ENCODE data around the gene HPS6.
"Not testable (repeated sequence)": the region's sequence is repeated elsewhere in the genome, so short reads cannot be mapped to it uniquely, and the experiment has no call there.

Gene HPS6

DNA sequence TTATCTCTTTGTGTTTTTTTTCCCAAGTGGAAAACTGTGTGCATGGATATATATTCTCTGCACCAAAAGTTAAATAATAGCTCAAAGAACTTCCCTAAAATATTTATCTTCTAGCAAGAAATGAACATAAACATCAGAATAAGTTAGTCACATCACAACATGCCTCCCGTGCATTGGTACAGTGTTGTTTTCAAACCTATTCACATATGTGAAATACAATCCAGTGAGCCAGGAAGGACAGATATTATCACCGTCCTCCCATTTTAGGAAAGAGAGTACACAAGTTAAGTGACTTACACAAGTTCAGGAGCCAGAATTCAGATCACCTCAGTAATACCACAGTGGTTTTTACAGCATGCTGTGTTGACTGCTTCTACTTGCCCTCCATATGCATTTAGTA is 31.4 kb upstream of the HPS6 start:
- TF ChIP-seq, protein P1, sequence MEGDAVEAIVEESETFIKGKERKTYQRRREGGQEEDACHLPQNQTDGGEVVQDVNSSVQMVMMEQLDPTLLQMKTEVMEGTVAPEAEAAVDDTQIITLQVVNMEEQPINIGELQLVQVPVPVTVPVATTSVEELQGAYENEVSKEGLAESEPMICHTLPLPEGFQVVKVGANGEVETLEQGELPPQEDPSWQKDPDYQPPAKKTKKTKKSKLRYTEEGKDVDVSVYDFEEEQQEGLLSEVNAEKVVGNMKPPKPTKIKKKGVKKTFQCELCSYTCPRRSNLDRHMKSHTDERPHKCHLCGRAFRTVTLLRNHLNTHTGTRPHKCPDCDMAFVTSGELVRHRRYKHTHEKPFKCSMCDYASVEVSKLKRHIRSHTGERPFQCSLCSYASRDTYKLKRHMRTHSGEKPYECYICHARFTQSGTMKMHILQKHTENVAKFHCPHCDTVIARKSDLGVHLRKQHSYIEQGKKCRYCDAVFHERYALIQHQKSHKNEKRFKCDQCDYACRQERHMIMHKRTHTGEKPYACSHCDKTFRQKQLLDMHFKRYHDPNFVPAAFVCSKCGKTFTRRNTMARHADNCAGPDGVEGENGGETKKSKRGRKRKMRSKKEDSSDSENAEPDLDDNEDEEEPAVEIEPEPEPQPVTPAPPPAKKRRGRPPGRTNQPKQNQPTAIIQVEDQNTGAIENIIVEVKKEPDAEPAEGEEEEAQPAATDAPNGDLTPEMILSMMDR (IDR thresholded peaks at IDR 0.05; ENCODE audit: low read depth, low read length): no peak
- H3K27me3 ChIP-seq (ENCODE audit: insufficient read depth, low read depth, severe bottlenecking): no peaks in the 10 kb centered on the region
- peaks cover 37% of the 10 kb centered on the region for H3K36me3 ChIP-seq
- no peaks in the 10 kb centered on the region for H3K9me3 ChIP-seq (ENCODE audit: severe bottlenecking)
- H3K27ac ChIP-seq: no peak overlapping the region
- no peak overlapping the region for H3K4me3 ChIP-seq (ENCODE audit: low read depth, low read length)
- DNase-seq: no peak

DNA sequence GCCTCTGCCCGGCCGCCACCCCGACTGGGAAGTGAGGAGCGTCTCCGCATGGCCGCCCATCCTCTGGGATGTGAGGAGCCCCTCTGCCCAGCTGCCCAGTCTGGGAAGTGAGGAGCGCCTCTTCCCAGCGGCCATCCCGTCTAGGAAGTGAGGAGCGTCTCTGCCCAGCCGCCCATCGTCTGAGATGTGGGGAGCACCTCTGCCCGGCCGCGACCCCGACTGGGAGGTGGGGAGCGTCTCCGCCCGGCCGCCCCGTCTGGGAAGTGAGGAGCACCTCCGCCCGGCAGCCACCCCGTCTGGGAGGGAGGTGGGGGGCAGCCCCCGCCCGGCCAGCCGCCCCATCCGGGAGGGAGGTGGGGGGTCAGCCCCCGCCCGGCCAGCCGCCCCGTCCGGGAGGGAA is 29.3 kb upstream of the HPS6 start:
- not testable (repeated sequence) for DNase-seq; H3K27ac ChIP-seq; H3K4me3 ChIP-seq (ENCODE audit: low read depth, low read length); H3K9me3 ChIP-seq (ENCODE audit: severe bottlenecking); H3K27me3 ChIP-seq (ENCODE audit: insufficient read depth, low read depth, severe bottlenecking)
- peaks cover 33% of the 10 kb centered on the region for H3K36me3 ChIP-seq

- DNase-seq: no peak
- H3K27ac ChIP-seq: no peak overlapping the region
- H3K36me3 ChIP-seq: peaks cover 21% of the 10 kb centered on the region
Observed at GRCh38 chr10:102038410-102038809, 26.7 kb upstream of the HPS6 start.

DNA sequence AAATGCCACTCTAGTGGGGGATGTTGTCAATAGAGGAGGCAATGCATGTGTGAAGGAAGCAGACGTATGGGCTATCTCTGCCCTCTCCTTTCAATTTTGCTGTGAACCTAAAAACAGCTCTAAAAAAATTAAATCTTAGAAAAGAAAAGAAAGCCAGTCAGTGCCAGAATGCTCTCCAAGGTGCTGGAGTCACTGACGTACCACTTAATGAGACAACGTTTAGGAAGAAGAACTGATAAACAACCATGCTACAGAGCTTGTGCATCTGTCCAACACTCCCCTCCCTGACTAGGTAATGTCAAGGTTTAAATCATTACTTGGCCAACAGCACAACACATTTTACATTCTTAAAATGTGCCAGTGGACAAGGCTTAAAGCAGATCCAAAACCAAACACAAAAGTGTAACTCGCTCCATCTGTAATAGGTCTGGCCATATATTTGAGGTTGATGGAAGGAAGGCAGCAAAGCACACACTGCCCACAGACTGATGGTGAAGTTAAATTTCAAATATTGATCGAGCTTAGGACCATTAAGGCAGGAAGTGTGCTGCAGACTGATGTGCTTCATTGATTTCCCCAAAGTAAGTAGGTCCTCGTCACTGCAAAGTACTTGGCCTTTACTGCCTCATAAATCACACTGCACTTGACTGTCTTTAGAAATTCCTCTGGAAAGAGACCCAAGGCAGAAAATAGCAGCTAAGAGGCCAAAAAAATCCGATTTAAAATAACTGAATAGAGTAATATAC is 24.7 kb upstream of the HPS6 start:
- H3K4me3 ChIP-seq (ENCODE audit: low read depth, low read length): no peak overlapping the region
- H3K27ac ChIP-seq: no peak overlapping the region
- H3K36me3 ChIP-seq: peaks cover 21% of the 10 kb centered on the region
- no peaks in the 10 kb centered on the region for H3K9me3 ChIP-seq (ENCODE audit: severe bottlenecking)
- no peaks in the 10 kb centered on the region for H3K27me3 ChIP-seq (ENCODE audit: insufficient read depth, low read depth, severe bottlenecking)
- no peak for DNase-seq
- TF ChIP-seq, protein P1 (IDR thresholded peaks at IDR 0.05; ENCODE audit: low read depth, low read length): no peak

More at GRCh38 chr10:102038410-102038809, 26.7 kb upstream of the HPS6 start:
- Histone ChIP-seq H3K9me3 (ENCODE audit: severe bottlenecking) (no peaks in the 10 kb centered on the region), H3K4me3 (ENCODE audit: low read depth, low read length) (no peak overlapping the region), H3K27me3 (ENCODE audit: insufficient read depth, low read depth, severe bottlenecking) (no peaks in the 10 kb centered on the region)
- TF ChIP-seq, protein P1 (IDR thresholded peaks at IDR 0.05; ENCODE audit: low read depth, low read length): no peak

DNA sequence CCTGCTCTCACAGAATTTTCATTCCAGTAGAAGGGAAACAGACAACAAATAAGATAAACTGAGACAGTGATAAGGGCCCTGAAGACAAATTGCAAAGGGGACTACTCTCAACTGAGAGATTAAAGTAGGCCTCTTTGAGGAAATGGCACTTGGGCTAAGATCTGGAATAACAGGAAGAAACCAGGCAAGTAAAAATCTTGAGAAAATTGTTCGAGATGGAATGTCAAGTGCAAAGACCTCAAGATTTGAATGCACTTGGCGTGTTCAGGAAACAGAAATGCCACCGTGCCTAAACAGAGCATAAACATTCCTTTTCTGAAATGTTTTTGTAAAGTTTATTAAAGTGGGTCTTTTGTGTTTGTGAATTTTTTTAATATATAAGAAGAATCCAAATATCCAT is 19.9 kb upstream of the HPS6 start:
- no peak for DNase-seq
- no peaks in the 10 kb centered on the region for H3K27me3 ChIP-seq (ENCODE audit: insufficient read depth, low read depth, severe bottlenecking)
- no peak overlapping the region for H3K27ac ChIP-seq
- no peak overlapping the region for H3K4me3 ChIP-seq (ENCODE audit: low read depth, low read length)
- H3K9me3 ChIP-seq (ENCODE audit: severe bottlenecking): no peaks in the 10 kb centered on the region
- TF ChIP-seq, protein P1 (IDR thresholded peaks at IDR 0.05; ENCODE audit: low read depth, low read length): no peak
- H3K36me3 ChIP-seq: no peaks in the 10 kb centered on the region

DNA sequence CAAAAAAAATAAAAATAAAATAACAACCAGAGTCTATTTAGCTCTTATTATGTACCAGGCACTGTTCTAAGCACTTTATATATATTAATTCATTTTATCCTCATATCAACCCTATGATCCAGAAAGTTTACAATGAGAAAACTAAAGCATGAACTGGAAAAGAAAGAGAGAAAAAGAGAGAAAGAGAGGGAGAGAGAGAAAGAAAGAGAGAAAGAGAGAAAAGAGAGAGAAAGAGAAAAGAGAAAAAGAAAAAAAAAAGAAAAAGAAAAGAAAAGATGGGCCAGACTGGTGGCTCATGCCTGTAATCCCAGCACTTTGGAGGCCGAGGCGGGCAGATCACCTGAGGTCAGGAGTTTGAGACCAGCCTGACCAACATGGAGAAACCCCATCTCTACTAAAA is 19.1 kb upstream of the HPS6 start:
- Histone ChIP-seq H3K27me3 (ENCODE audit: insufficient read depth, low read depth, severe bottlenecking) (no peaks in the 10 kb centered on the region), H3K36me3 (no peaks in the 10 kb centered on the region), H3K27ac (no peak overlapping the region), H3K9me3 (ENCODE audit: severe bottlenecking) (no peaks in the 10 kb centered on the region), H3K4me3 (ENCODE audit: low read depth, low read length) (no peak overlapping the region)
- TF ChIP-seq, protein P1 (IDR thresholded peaks at IDR 0.05; ENCODE audit: low read depth, low read length): no peak
- no peak for DNase-seq

GRCh38 chr10:102054881-102055646 is 10.1 kb upstream of the HPS6 start:
- not testable (repeated sequence) for H3K36me3 ChIP-seq; H3K9me3 ChIP-seq (ENCODE audit: severe bottlenecking); H3K27me3 ChIP-seq (ENCODE audit: insufficient read depth, low read depth, severe bottlenecking); DNase-seq
- Histone ChIP-seq H3K4me3 (ENCODE audit: low read depth, low read length) (peak overlapping the region; percentile 96), H3K27ac (peak overlapping the region; percentile 94)
